Measurements from ENCODE around the gene TRIM66. TPM values are rescaled to one million over a fixed set of nuclear protein-coding genes. Genes with fewer than 3 reads are reported as not detected.

The TRIM66 gene
- total RNA-seq, 1 donor from 2014 or later = 7.3 TPM

- no peak for FAIRE-seq
Observed at GRCh38 chr11:8665222-8665621, 17.2 kb downstream of the TRIM66 start.

DNA sequence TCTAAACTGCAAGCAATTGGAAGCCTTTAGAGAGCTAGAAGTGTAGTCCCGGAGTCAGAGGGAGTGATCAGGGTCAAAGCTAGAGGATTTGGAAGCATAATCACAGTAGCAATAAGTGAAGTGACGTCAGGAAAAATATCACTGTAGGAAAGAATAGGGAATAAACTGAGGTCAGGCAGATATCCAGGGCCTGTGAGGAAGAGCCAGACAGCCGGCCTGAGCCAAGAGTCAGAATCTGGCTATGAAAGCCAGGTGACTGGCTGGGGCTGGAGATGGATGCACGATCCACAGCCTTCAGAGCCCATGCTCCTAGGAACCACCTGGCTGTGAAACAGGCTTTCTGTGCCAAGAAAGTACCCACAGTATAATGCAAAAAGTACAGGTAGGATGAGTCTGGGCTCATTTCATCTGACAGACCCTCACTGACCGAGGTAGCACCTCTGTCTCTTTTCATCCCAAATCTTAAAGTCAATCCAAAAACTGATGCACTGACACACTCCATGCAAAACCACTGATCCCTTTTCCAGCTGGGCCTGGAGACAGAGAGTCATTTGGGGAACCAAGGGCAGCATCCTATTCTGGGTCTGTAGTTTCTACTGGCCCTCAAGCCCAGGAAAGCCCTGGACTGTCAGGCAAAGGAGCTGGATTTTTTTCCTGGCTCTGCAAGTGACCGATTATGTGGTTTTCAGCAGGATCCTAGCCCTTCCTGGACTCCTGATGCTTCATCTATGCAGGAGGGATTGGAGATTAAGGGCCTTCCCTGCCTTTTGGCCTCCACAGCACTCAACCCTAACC is 21.3 kb downstream of the TRIM66 start:
- H3K36me3 Mint-ChIP-seq (ENCODE audit: low read depth, unreplicated experiment) = peaks cover 15% of the 10 kb centered on the region
- Histone ChIP-seq H3K27ac (ENCODE audit: low read depth, low read length) (no peak overlapping the region), H3K4me2 (ENCODE audit: low read length) (no peak overlapping the region), H3K9me3 (ENCODE audit: insufficient read depth, low read depth, low read length) (no peaks in the 10 kb centered on the region), H4K20me1 (ENCODE audit: insufficient read depth, low read length) (no peaks in the 10 kb centered on the region), H3K4me1 (ENCODE audit: insufficient read depth, low read length) (no peaks in the 10 kb centered on the region), H3K36me3 (ENCODE audit: insufficient read depth, low read length) (no peaks in the 10 kb centered on the region), H3K27me3 (ENCODE audit: insufficient read depth, low read length) (no peaks in the 10 kb centered on the region), H3K79me2 (ENCODE audit: insufficient read depth, low read length) (no peaks in the 10 kb centered on the region), H3K9ac (ENCODE audit: low read length) (no peak overlapping the region), H2AFZ (ENCODE audit: low read depth, low read length) (no peak overlapping the region), H3K4me3 (ENCODE audit: insufficient read depth, low read depth, low read length) (no peak overlapping the region)
- H3K27me3 Mint-ChIP-seq (ENCODE audit: low read depth, unreplicated experiment) = peaks cover 3% of the 10 kb centered on the region
- DNase-seq (ENCODE audit: low read depth) (no peak), FAIRE-seq (no peak)
- no peak for TF ChIP-seq EZH2 (IDR thresholded peaks at IDR 0.05; ENCODE audit: insufficient read depth, low read length)
- no peak for TF ChIP-seq CTCF (IDR thresholded peaks at IDR 0.05; ENCODE audit: insufficient read depth, low read depth, low read length)
- H3K9me3 Mint-ChIP-seq (ENCODE audit: unreplicated experiment) = no peaks in the 10 kb centered on the region
- no peak overlapping the region for H3K4me3 Mint-ChIP-seq (ENCODE audit: unreplicated experiment)
- H3K4me1 Mint-ChIP-seq (ENCODE audit: low read depth, unreplicated experiment) = no peaks in the 10 kb centered on the region
- H3K27ac Mint-ChIP-seq (ENCODE audit: unreplicated experiment) = no peak overlapping the region

More at GRCh38 chr11:8665222-8665621, 17.2 kb downstream of the TRIM66 start:
- Histone ChIP-seq H2AFZ (ENCODE audit: low read depth, low read length) (no peak overlapping the region), H3K79me2 (ENCODE audit: insufficient read depth, low read length) (no peaks in the 10 kb centered on the region), H3K27ac (ENCODE audit: low read depth, low read length) (no peak overlapping the region), H3K36me3 (ENCODE audit: insufficient read depth, low read length) (no peaks in the 10 kb centered on the region), H3K4me2 (ENCODE audit: low read length) (no peak overlapping the region), H3K4me1 (ENCODE audit: insufficient read depth, low read length) (peaks cover 2% of the 10 kb centered on the region), H3K9me3 (ENCODE audit: insufficient read depth, low read depth, low read length) (no peaks in the 10 kb centered on the region), H3K9ac (ENCODE audit: low read length) (no peak overlapping the region), H3K4me3 (ENCODE audit: insufficient read depth, low read depth, low read length) (no peak overlapping the region), H4K20me1 (ENCODE audit: insufficient read depth, low read length) (no peaks in the 10 kb centered on the region), H3K27me3 (ENCODE audit: insufficient read depth, low read length) (no peaks in the 10 kb centered on the region)
- Mint-ChIP-seq H3K9me3 (ENCODE audit: unreplicated experiment) (no peaks in the 10 kb centered on the region), H3K4me3 (ENCODE audit: unreplicated experiment) (no peak overlapping the region), H3K36me3 (ENCODE audit: low read depth, unreplicated experiment) (peaks cover 10% of the 10 kb centered on the region), H3K27ac (ENCODE audit: unreplicated experiment) (no peak overlapping the region), H3K27me3 (ENCODE audit: low read depth, unreplicated experiment) (no peaks in the 10 kb centered on the region), H3K4me1 (ENCODE audit: low read depth, unreplicated experiment) (no peaks in the 10 kb centered on the region)
- TF ChIP-seq CTCF (IDR thresholded peaks at IDR 0.05; ENCODE audit: insufficient read depth, low read depth, low read length) (no peak), EZH2 (IDR thresholded peaks at IDR 0.05; ENCODE audit: insufficient read depth, low read length) (no peak)
- no peak for DNase-seq (ENCODE audit: low read depth)

Data from astrocyte (in vitro differentiated cells and primary cell).